Measurements from ENCODE around the gene SLC25A33.

SLC25A33 gene

GRCh38 chr1:9628541-9629444 lies 89.5 kb downstream of the SLC25A33 start:
- DNase-seq, result no peak

DNA sequence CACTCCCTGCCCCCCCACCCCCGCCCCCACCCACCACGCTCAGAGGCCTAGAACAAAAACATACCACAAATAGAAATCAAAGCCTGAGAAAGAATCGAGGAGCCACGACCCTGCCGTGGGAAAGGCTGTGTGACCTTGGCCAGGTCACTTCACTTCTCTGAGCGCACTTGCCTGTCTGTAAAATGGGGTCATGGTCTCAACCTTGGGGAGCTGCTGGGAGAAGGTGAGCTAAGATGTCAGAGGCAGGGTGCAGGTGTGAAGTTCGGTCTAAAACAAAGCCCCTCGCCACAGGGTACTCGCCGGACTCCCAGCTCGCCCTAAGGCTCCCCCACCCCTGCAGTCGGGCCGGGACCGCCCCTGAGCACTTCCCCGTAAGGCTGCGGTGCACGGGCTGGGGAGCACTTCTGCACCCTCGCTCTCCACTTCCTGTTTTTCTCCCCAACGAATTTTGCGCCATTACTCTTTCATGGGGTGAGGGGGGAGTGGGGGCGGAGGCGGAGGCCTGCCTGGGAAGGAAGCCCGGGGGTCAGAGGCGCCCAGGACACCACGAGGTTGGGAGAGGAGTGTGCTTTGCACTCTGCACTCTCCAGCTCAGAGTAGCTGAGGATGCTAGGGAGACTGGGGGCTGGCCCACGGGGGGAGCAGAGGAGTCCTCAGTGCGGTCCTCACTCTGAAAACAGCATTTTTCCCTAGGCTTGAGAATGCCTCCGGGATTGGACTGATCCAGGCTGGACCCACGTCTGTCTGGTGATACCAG lies 90.4 kb downstream of the SLC25A33 start:
- no peak for DNase-seq

- no peak for DNase-seq
These were observed 91.3 kb downstream of the SLC25A33 start for GRCh38 chr1:9630331-9631111.

- no peak for DNase-seq
These were observed 92.3 kb downstream of the SLC25A33 start for GRCh38 chr1:9631613-9632012.

DNA sequence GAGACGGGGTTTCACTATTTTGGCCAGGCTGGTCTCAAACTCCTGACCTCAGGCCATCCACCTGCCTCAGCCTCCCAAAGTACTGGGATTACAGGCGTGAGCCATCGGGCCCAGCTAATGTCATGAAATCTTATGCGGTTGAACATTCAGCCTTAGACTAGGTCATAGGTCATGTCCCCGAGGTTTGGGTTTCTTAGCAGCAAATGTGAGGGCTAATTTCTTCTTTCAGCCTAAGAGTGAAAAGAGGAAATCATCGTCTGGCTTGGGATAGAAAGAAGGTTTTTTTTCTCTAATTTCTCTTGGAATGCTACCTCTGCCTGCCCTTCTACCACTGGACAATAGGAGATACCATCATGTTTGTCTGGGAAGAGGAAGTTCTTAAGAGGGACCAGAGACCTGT lies 94.2 kb downstream of the SLC25A33 start:
- DNase-seq, result no peak

GRCh38 chr1:9634582-9634981 lies 95.3 kb downstream of the SLC25A33 start:
- no peak for DNase-seq

Measured in NCI-H2029 treated with DMSO at 0.1 percent for 48 hours (cell line).